Left renal cortex interstitium (tissue), 4 donors: ENCODE results near the gene EDARADD. TPM values are rescaled to one million over a fixed set of nuclear protein-coding genes. Genes with fewer than 3 reads are reported as not detected.
"Not testable (repeated sequence)": the region's sequence is repeated elsewhere in the genome, so short reads cannot be mapped to it uniquely, and the experiment has no call there.

Experiments
- DNase-seq, 4 donors: peaks; one replicate each; pipeline ENCODE4 v3.0.0-alpha.2; 2013; ENCODE audit warnings: low read depth in 4 of 4, low spot score in 2 of 4, missing footprints in 1 of 4
- polyA plus RNA-seq, 4 donors: library from polyadenylated mRNA; unstranded; fragments of 120-200 nt; gene quantifications; one replicate each; pipeline ENCODE4 v1.2.1, GENCODE V29; 2013; ENCODE audit not compliant: insufficient read length in 4 of 4

Gene EDARADD
- polyA plus RNA-seq, 4 donors, result 5.9 to 7.5 (median 7.2) TPM

DNA sequence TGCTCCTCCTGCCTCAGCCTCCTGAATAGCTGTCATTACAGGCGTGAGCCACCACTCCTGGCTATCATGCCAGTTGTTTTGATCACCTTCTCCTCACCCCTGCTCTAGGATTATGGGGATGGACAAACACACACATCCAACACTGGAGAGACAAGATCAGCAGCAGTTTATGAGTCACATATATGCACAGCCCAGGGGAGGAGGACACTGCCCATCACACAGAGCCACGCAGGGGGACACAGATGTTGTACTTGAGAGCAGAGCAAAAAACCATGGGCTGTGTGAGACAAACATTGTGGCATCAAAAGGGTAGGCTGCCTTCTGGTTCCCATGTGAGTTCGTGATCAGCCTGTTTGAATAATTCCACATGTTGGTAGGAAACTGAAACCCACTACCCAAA, 32.1 kb downstream of the EDARADD start:
- no peak for DNase-seq

DNA sequence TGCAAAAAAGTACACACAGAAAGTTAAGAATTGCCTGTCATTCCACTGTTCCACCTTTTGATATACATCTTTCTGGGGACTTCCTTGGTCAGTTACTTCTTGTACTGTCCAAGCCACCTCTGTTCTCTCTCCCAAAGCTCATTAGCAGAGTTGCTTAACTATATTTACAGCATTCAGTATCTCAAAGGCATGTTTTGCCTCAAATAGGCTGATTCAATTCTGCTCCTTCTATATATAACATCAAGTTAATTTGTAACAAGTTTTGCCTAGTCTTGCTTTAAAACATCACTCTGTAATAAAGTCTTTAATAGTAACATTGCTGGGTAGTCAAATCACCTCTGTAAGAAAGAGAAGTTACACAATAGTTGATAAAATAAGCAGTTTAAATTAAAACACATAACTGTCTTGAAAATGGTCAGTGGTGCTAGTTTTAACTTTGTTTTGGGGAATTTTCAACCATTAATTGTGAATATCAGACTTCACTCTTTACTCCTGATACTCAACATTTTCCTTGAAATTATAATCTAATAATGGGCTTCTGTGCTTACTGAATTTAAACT, 35.7 kb downstream of the EDARADD start:
- no peak for DNase-seq

DNA sequence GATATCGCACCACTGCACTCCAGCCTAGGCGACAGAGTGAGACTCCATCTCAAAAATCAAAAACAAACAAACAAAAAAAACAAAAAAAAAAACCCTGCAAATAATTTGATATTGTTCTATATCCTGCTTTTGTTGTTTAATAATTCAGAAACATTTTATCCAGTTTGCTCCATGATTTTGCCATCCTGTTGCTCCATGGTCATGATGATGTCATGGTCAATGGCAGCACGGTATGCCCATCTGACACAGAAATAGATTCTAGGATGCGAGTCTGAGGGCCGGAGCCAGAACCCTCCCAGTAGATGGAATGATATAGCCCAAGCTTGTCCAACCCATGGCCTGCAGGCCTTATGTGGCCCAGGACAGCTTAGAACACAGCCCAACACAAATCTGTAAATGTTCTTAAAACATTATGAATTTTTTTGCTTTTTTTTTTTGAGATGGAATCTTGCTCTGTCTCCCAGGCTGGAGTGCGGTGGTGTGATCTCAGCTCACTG, 39.8 kb downstream of the EDARADD start:
- DNase-seq, result no peak

- no peak for DNase-seq
These were observed 44.5 kb downstream of the EDARADD start for GRCh38 chr1:236438614-236439013.

GRCh38 chr1:236440373-236440772, 46.3 kb downstream of the EDARADD start:
- no peak for DNase-seq

DNA sequence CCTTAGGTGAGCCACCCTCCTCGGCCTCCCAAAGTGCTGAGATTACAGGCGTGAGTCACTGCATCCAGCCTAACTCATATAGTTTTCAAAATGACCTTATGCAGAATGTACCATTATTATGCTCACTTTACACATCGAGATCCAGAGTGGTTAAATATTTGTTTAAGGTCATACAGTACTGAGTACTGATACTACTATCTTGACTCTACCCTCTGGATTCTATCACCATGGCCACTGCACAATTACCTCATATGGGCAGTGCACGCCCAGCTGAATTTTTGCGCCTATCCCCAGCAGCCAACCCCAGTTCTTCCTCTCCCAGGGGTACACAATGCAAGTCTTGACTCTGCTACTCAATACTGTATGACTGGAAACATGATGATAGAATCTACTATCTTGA, 56.7 kb downstream of the EDARADD start:
- no peak for DNase-seq

GRCh38 chr1:236451796-236452373, 57.8 kb downstream of the EDARADD start:
- no peak for DNase-seq

DNA sequence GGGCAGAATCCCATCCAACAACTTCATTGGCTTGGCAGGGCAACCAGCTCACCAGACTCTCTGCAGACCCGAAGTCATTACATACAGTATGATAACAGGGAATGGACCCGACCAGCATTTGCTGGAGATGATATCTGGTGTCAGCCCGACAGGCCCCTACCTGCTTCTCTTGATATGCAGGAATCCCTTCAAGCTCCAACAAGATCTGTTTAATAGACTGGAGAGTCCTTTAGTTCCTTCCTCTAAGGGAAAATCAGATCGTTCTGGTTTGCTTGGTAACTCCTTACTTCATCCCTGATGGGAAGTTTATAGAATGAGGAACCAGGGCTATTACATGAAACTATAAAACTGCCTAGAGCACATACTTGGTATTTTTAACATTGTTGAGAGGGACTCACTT, 61.2 kb downstream of the EDARADD start:
- DNase-seq, result no peak

DNA sequence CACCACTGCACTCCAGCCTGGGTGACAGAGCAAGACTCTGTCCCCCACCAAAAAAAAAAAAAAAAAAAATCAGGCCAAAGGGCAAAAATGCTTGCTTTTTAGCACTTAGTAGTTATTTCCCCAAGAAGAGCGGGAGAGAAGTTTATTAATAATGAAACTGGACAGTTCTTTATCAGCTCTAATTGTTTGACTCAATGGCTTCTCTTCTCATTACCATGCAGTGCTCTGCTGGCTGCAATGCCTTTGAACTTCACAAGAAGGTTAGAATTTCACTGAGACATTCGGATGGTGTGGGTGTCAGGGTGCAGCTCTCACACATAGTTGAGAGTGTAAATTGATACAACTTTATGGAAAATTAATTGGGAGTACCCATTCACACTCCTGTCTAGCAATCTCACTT, 63.7 kb downstream of the EDARADD start:
- DNase-seq, result no peak

DNA sequence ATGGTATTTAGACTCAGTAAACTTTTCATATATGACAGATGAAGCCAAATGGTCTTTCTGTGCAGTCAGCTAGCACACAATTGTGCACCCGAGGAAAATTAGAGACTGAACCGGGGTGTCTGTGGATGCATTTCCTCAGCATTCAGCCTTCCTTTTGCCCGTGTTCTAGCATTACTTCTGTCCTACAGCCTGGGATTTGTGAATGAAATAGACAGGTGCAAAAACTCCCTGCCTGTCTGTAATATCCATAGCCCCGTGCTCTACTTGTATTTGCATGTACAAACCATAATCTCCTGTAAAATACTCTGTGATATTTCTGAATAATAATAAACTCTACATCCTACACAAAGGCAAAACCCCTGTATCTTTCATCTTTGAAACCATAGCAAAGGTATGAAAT, 64.9 kb downstream of the EDARADD start:
- no peak for DNase-seq

DNA sequence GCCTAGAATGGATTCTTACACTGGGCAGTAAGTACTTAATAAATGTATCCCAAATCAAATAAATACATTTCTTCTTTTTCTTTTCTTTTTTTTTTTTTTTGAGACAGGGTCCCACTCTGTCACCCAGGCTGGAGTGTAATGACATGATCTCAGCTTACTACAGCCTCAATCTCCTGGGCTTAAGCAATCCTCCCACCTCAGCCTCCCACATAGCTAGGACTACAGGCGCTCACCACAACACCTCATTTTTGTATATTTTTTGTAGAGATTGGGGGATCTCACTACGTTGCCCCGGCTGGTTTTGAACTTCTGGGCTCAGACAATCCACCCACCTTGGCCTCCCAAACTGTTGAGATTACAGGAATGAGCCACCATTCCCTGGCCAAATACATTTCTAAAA, 66.0 kb downstream of the EDARADD start:
- no peak for DNase-seq

- not testable (repeated sequence) for DNase-seq
These were observed 70.1 kb downstream of the EDARADD start for GRCh38 chr1:236464197-236464596.

GRCh38 chr1:236465231-236465958, 71.3 kb downstream of the EDARADD start:
- no peak for DNase-seq

DNA sequence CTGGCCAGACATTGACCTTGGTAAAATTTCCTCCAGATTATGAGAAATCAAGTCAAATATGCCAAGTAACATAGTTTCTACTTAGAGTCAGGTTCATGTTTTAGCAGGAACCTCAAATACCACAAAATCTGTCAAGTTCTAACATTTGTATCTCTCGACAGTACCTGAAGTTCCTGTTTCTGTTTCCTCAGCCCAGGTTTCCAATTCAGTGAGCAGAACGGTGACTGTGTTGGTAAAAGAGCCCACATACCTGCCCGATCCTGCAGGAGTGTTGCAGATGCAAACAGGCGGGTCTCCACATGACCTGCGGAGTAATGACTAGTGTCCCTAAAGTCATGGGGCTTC, 71.8 kb downstream of the EDARADD start:
- no peak for DNase-seq

DNA sequence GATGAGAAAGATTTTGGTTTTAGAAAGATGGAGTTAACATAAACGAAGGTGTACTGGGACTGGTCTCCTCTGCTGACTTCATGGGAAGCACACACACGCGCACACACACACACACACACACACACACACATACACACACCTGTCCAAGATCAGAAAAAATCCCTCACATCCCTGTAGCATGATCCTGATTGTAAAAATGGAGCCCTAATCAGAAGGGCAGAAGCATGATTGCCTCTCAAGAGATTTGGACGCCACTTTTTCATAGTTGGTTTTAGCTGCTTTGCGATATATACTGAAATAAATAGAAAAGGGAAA, 73.2 kb downstream of the EDARADD start:
- no peak for DNase-seq

GRCh38 chr1:236468625-236469024, 74.5 kb downstream of the EDARADD start:
- no peak for DNase-seq

DNA sequence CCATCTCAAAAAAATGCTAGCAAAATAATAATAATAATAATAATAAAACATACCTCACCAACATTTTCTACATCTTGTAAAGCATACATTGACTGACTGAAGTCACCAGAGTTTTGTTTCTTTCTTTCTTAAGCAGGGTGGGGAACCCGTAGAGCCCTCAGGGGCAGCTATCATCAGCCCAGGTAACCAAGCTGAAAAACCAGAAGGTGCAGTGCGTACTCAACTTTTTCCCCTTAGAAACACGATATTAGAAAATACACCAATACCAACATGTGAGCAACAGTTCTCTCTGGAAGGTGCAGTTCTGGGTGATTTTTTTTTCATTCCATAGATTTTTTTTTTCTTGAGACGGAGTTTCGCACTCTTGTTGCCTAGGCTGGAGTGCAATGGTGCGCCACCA, 75.4 kb downstream of the EDARADD start:
- DNase-seq, result no peak

DNA sequence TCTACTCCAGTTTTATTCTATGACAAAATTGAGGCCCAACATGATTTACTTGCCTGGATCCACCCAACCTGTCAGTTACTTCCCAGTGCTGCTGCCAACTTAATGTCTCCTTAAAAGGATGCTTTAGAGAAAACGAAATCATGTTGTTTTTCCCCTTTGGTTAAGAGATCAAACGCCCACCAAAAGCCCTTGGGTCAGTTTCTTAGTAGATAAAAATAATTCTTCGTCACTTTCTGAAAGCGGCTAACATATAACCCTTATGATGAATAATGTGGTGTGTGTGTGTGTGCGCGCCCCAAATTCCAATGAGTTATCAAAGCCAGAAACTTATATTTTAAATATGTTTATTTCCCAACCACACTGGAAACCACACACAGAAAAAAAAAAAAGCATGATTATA, 77.0 kb downstream of the EDARADD start:
- DNase-seq, result no peak

GRCh38 chr1:236471653-236472052, 77.6 kb downstream of the EDARADD start:
- no peak for DNase-seq

GRCh38 chr1:236472850-236473788, 79.0 kb downstream of the EDARADD start:
- DNase-seq, result no peak

DNA sequence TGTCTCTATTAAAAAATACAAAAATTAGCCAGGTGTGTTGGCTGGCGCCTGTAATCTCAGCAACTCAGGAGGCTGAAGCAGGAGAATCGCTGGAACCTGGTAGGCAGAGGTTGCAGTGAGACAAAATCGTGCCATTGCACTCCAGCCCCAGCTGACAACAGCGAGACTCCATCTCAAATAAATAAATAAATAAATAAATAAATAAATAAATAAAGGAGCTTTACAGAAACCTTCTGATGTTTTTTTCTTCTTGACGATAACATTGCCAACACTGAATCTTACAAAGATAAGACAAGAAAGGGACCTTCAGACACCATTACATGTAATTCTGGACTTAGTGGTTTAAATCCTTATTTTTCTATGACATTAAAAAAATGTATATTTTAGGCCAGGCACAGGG, 81.9 kb downstream of the EDARADD start:
- DNase-seq, result no peak
